Testis (tissue), 3 donors: ENCODE results near the gene NME7. TPM values are rescaled to one million over a fixed set of nuclear protein-coding genes. Genes with fewer than 3 reads are reported as not detected.
"Not testable (repeated sequence)": the region's sequence is repeated elsewhere in the genome, so short reads cannot be mapped to it uniquely, and the experiment has no call there.

Source experiments
- DNase-seq: peaks from one replicate; pipeline ENCODE4 v3.0.0-alpha.2; 2019
- H3K27ac ChIP-seq, 2 donors: fragments of 200-600 bp; sonication (generic); one replicate each; pipeline ENCODE4 v1.5.1; 2019
- H3K27me3 ChIP-seq: fragments of 200-600 bp; sonication (generic); one replicate; pipeline ENCODE4 v1.5.1; 2019
- H3K36me3 ChIP-seq: fragments of 200-600 bp; sonication (generic); one replicate; pipeline ENCODE4 v1.5.1; 2017; ENCODE audit warnings: low read depth; ENCODE audit errors: missing control alignments
- H3K4me1 ChIP-seq: fragments of 200-600 bp; sonication (generic); one replicate; pipeline ENCODE4 v1.5.1; 2019
- H3K4me3 ChIP-seq, 2 donors: fragments of 200-600 bp; sonication (generic); one replicate each; pipeline ENCODE4 v1.5.1; 2017 to 2019
- H3K9me3 ChIP-seq: fragments of 200-600 bp; sonication (generic); one replicate; pipeline ENCODE4 v1.5.1; 2017
- CTCF ChIP-seq, 3 experiments: fragments of 450-650 bp in 2 of 3; fragments of 200-600 bp in 1 of 3; sonication (generic) in 1 of 3; IDR thresholded peaks; one replicate each; pipeline ENCODE4 v1.5.1; 2016 to 2019; ENCODE audit warnings: antibody characterized with exemption in 3 of 3, mild to moderate bottlenecking in 2 of 3, moderate library complexity in 1 of 3
- POLR2A ChIP-seq: fragments of 450-650 bp; IDR thresholded peaks from one replicate; pipeline ENCODE4 v1.6.1; 2017; ENCODE audit warnings: antibody characterized with exemption, mild to moderate bottlenecking, moderate library complexity
- WGBS, 2 donors: methylation state at CpG; one replicate each; pipeline ENCODE4 v1.1.5; 2018; 5-methylcytosine and 5-hydroxymethylcytosine counted together
- intact Hi-C: fragments of 100-400 bp; cut with DNase I; formaldehyde crosslinking; loops from one replicate; pipeline ENCODE4 v1.15.1; 2023; ENCODE audit warnings: low total_unique reads
- polyA plus RNA-seq: library from polyadenylated mRNA; stranded (reverse); fragments of 350-450 nt; fragmentation: Illumina TruSeq; extraction: RNeasy Lipid Tissue Mini Kit (QIAGEN cat#74804); gene quantifications from one replicate; pipeline ENCODE4 v1.2.3, GENCODE V29; 2014; ENCODE audit warnings: low read depth, low replicate concordance; ENCODE audit not compliant: insufficient read depth
- total RNA-seq, 2 donors: library from RNA; depleted of rRNA; stranded (reverse); fragments of >200 nt; gene quantifications; one replicate each; pipeline ENCODE4 v1.2.3, GENCODE V29; 2016

NME7 gene
- total and polyA plus RNA-seq, 3 donors from 2014 or later = 21.4 to 29.0 (median 24.0) TPM

- Histone ChIP-seq H3K9me3 (no peaks in the 10 kb centered on the region), H3K27ac (no peak overlapping the region), H3K36me3 (no peaks in the 10 kb centered on the region), H3K4me3 (no peak overlapping the region), H3K27me3 (no peaks in the 10 kb centered on the region), H3K4me1 (no peaks in the 10 kb centered on the region)
- 93 to 97% methylated on average over 1 of the region's 1 CpG for WGBS, 2 donors
- DNase-seq = no peak
- intact Hi-C loops = no loop called here
- TF ChIP-seq CTCF (IDR thresholded peaks at IDR 0.05) (no peak), POLR2A (no peak)
Observed at GRCh38 chr1:169295425-169295824, 72.2 kb downstream of the NME7 start.

GRCh38 chr1:169289016-169289415 lies 78.6 kb downstream of the NME7 start:
- TF ChIP-seq CTCF (IDR thresholded peaks at IDR 0.05) (no peak), POLR2A (no peak)
- Histone ChIP-seq H3K9me3 (no peaks in the 10 kb centered on the region), H3K4me3 (no peak overlapping the region), H3K36me3 (no peaks in the 10 kb centered on the region), H3K27me3 (no peaks in the 10 kb centered on the region), H3K27ac (no peak overlapping the region), H3K4me1 (no peaks in the 10 kb centered on the region)
- DNase-seq = no peak
- intact Hi-C loops = no loop called here
- 43 to 59% methylated on average over 1 of the region's 1 CpG for WGBS, 2 donors

- no peak overlapping the region for H3K4me3 ChIP-seq
- no peaks in the 10 kb centered on the region for H3K4me1 ChIP-seq
- H3K36me3 ChIP-seq = no peaks in the 10 kb centered on the region
- intact Hi-C loops = no loop called here
- TF ChIP-seq POLR2A (no peak), CTCF (IDR thresholded peaks at IDR 0.05) (no peak)
- no peak for DNase-seq
- no peaks in the 10 kb centered on the region for H3K9me3 ChIP-seq
- H3K27me3 ChIP-seq = no peaks in the 10 kb centered on the region
- 91 to 100% methylated on average over 1 of the region's 1 CpG for WGBS, 2 donors
- H3K27ac ChIP-seq = no peak overlapping the region
Observed at GRCh38 chr1:169288011-169288414, 79.6 kb downstream of the NME7 start.

GRCh38 chr1:169287280-169287679 lies 80.3 kb downstream of the NME7 start:
- WGBS, 2 donors = 82 to 86% methylated on average over 1 of the region's 1 CpG
- no peak overlapping the region for H3K27ac ChIP-seq
- no peaks in the 10 kb centered on the region for H3K9me3 ChIP-seq
- no peak for DNase-seq
- TF ChIP-seq POLR2A = no peak
- TF ChIP-seq CTCF (IDR thresholded peaks at IDR 0.05) = no peak
- no peak overlapping the region for H3K4me3 ChIP-seq
- intact Hi-C loops = no loop called here
- no peaks in the 10 kb centered on the region for H3K27me3 ChIP-seq
- H3K36me3 ChIP-seq = no peaks in the 10 kb centered on the region
- H3K4me1 ChIP-seq = no peaks in the 10 kb centered on the region

- H3K27me3 ChIP-seq, H3K27ac ChIP-seq, H3K9me3 ChIP-seq, DNase-seq, H3K36me3 ChIP-seq, H3K4me3 ChIP-seq, intact Hi-C loops, H3K4me1 ChIP-seq: not testable (repeated sequence)
- 94 to 100% methylated on average over 4 of the region's 4 CpGs for WGBS, 2 donors
Observed at GRCh38 chr1:169281562-169281961, 86.0 kb downstream of the NME7 start.
